HG03159 (cell line): Measurements from ENCODE around the gene NEDD4.
"Not testable (repeated sequence)": the region's sequence is repeated elsewhere in the genome, so short reads cannot be mapped to it uniquely, and the experiment has no call there.

Experiments
- ATAC-seq: cut with Tn5 transposase; IDR thresholded peaks from one replicate; pipeline ENCODE4 v1.9.1; 2021; ENCODE audit warnings: mild to moderate bottlenecking, moderate library complexity; ENCODE audit not compliant: unreplicated experiment

NEDD4 gene

DNA sequence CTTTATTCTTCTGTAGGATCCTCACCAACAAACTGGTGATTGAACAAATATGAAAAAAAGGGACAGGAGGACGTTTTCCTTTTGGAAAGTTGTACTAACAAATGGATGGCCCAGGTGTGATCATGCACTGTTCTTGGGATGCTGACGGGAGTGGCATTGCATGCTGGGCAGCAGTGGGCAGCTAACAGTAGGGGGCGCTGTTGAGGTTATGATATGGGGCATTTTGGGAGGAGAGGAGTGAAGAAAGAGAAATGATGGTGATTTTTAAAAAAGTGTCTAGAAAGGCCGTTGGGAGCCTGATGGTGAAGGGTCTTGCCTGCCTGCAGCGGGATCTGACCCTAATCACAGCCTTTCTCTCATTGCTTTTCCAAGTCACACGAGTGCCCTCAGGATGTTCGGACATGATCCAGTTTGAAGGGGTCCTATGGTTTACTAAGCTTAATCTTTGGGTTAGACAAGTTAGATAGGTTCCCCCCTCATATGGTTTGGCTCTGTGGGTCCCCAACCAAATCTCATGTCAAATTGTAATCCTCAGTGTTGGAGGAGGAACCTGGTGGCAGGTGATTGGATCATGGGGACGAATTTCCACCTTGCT is 204.2 kb downstream of the NEDD4 start:
- no peak for ATAC-seq

DNA sequence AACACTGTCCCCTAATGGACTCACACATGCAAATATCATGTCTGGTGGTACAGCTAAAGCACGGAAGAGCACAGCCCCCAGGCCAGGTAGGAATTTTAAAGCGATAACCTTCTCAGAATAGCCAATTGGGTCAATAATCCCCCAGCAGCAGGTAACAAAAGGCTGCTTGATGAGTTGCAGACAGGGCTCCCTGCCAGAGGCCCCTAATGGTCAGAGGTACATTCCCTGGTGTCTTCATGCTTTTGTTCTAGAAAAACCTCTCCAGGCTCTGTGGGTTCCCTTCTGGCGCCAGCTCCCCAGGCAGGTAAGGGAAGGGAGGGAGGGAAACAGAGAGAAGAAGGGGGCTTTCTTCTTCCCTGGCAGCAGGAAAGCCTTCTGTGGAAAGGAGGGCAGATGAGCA is 207.1 kb downstream of the NEDD4 start:
- no peak for ATAC-seq

DNA sequence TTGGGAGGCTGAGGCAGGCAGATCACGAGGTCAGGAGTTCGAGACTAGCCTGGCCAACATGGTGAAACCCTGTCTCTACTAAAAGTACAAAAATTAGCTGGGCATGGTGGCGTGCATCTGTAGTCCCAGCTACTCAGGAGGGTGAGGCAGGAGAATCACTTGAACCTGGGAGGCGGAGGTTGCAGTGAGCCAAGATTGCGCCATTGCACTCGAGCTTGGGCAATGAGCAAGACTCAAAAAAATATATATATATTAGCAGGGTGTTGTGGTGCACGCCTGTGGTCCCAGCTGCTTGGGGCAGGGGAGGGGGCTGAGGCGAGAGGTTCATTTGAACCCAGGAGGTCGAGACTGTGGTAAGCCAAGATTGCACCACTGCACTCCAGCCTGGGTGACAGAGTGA is 207.8 kb downstream of the NEDD4 start:
- not testable (repeated sequence) for ATAC-seq

DNA sequence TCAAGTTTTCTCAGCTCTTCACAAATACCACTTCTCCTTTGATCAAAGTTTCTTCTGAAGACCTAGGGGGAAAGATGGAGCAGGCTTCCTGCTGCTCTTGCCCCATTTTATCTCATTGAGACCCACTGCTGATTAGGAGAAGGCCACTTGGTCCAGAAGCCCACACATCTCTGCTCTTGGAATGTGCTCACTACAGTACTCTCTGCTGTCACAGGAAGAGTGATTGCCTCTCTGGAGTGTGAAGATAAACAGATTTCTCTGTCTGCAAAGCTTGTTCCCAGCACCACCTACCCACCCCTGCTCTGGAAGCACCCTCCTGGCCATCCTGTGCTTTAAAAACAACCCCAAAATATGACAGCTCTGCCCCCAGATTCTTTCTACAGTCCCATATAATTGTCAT is 209.1 kb downstream of the NEDD4 start:
- no peak for ATAC-seq

DNA sequence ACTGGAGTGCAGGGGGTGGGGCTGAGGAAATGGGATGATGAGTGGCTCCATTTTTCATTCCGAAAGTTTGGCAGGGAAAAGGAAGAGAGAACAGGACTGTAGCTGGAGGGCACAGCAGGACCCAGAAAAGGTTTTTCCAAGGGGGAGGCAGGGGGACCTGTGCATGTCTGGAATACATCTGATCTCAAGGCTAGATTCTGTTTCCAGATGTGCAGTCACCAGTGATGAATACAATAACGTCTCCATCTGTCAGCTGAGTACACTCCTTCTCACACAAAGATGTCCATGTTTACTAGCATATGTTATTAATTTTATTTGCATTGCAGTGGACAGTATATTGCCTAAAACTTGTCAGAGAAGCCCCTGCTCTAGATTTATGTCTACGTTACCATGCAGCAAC is 210.5 kb downstream of the NEDD4 start:
- no peak for ATAC-seq

DNA sequence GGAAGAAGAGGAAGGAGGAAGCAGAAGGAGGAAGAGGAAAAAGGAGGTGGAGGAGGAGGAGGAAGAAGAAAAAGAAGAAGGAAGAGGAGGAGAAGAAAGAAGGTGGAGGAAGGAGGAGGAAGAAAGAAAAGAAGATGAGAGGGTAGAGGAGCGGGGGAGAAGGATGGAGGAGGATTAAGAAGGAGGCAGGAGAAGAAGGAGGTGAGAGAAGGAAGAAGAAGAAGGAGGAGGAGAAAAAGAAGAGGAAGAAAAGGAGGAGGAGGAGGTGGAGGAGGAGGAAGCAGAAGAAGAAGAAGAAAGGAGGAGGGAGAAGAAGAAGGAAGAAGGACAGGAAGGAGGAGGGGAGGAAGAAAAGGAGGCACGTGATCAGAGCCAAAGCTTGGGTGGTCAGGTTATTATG is 213.1 kb downstream of the NEDD4 start:
- ATAC-seq, result no peak

DNA sequence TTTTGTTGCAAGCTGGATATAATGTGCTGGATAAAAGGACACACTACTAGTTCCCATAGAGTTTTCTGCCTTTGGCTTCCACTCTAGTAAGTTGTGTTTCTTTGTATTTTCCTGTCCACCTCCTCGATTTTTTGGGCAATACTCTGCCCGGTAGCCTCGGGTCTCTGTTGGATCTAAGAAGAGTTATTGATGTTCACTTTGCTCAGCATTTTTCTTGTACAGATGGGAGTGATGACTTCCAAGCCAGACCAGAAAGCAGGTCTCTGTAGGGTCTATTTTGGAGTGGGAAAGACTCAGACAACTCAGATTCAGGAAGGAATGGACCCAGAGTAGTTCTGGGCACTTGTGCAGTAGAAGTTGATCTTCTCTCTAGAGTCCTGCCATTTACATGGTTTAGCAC is 214.5 kb downstream of the NEDD4 start:
- no peak for ATAC-seq
